Osteocyte (in vitro differentiated cells): ENCODE data around the gene ANGPT4. TPM values are rescaled to one million over a fixed set of nuclear protein-coding genes. Genes with fewer than 3 reads are reported as not detected.

ENCODE experiments used
- DNase-seq: peaks from one replicate; pipeline ENCODE4 v3.0.0; 2021; ENCODE audit warnings: mixed read lengths; ENCODE audit not compliant: unreplicated experiment; ENCODE audit errors: extremely low spot score
- H3K27ac Mint-ChIP-seq: one replicate; pipeline ENCODE4 v1.8.0; 2021; ENCODE audit warnings: mild to moderate bottlenecking, mixed read lengths; ENCODE audit not compliant: unreplicated experiment
- H3K27me3 Mint-ChIP-seq: one replicate; pipeline ENCODE4 v1.8.0; 2021; ENCODE audit warnings: mixed read lengths; ENCODE audit not compliant: unreplicated experiment
- H3K36me3 Mint-ChIP-seq: one replicate; pipeline ENCODE4 v1.8.0; 2021; ENCODE audit warnings: mixed read lengths; ENCODE audit not compliant: unreplicated experiment
- H3K4me1 Mint-ChIP-seq: one replicate; pipeline ENCODE4 v1.8.0; 2021; ENCODE audit warnings: mixed read lengths; ENCODE audit not compliant: unreplicated experiment
- H3K4me3 Mint-ChIP-seq: one replicate; pipeline ENCODE4 v1.8.0; 2021; ENCODE audit warnings: mild to moderate bottlenecking, moderate library complexity, mixed read lengths; ENCODE audit not compliant: unreplicated experiment
- H3K9me3 Mint-ChIP-seq: one replicate; pipeline ENCODE4 v1.8.0; 2021; ENCODE audit warnings: mixed read lengths; ENCODE audit not compliant: unreplicated experiment
- CTCF ChIP-seq: fragments of 200-600 bp; sonication (generic); IDR thresholded peaks from 2 replicates; pipeline ENCODE4 v1.5.0; 2021; ENCODE audit warnings: antibody characterized with exemption, mild to moderate bottlenecking, moderate library complexity
- total RNA-seq: library from RNA; stranded (reverse); gene quantifications from 2 replicates; pipeline ENCODE4 v1.2.1, GENCODE V29; 2021

Gene ANGPT4
- total RNA-seq, 1 donor from 2014 or later: not detected

DNA sequence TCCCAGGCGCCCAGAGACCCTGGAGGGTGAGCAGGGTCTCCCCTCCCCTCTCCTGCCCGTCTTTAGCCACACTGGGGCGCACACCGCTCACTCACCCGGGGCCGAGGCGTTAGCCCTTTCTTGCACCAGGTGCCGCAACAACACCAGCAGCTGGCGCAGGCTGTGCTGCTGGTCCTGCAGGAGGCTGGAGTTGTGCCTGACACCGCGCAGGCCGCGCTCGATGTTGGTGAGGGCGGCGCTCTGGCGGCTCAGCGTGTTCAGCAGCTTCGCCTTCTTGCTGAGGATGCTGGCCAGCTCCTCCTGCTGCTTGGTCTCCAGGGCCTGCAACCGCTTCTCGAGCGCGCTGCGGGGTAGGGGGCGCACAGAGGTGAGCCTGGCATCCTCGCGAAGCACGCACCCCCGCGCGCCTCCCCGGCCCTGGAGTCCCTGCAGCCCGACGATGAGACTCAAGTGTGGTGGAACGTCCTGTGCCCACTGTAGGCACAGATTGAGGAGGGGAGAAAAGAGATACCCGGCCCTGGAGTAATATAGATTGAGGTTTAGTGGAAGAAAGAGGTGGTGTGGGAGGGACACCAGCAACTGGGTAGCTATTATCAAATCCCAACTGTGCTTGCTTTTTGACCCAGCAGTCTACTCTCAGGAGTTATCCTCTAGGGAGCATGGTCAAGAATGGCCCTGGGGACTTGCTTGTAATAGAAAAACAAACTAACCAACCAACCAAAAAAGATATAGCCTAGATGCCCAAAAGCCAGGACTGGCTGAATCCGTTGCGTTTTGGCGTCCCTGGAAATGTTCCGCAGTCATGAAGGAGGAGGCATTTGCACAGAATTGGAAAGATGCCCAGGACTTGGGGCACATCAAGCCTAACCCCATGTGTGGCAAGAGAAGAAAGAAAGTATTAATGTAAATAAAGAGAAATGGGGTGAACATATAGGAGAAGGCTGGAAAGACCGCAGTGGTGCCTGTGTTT, 30.9 kb downstream of the ANGPT4 start:
- DNase-seq: no peak
- TF ChIP-seq CTCF: no peak
- Mint-ChIP-seq H3K27me3 (peaks cover 12% of the 10 kb centered on the region), H3K36me3 (no peaks in the 10 kb centered on the region), H3K9me3 (no peaks in the 10 kb centered on the region), H3K4me1 (no peaks in the 10 kb centered on the region), H3K27ac (no peak overlapping the region), H3K4me3 (no peak overlapping the region)

- no peak for DNase-seq
- no peak for TF ChIP-seq CTCF
- Mint-ChIP-seq H3K9me3 (no peaks in the 10 kb centered on the region), H3K36me3 (no peaks in the 10 kb centered on the region), H3K27me3 (peaks cover 12% of the 10 kb centered on the region), H3K27ac (no peak overlapping the region), H3K4me3 (no peak overlapping the region), H3K4me1 (no peaks in the 10 kb centered on the region)
Observed at GRCh38 chr20:881783-882144, 34.4 kb downstream of the ANGPT4 start.

- H3K27ac Mint-ChIP-seq: no peak overlapping the region
- no peak for TF ChIP-seq CTCF
Observed at GRCh38 chr20:881051-881782, 34.9 kb downstream of the ANGPT4 start.

DNA sequence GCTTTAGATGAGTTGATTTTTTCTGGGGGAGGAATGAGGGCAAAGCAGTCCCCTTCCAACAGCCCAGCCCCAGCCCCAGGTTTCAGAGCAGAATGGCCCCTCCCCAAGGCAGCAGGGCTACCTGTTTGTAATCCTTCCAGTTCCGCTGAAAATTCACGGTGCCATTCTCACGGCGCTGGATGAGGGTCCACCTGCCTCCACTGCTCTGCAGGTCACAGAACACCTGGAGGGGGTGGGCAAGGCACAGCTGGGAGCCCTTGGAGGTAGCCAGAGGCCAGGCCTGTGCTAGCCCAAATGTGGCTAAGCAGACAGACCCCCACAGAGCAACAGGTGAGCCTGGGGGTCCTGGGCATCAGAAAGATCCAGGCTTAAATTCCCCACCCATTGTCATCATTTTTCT, 36.5 kb downstream of the ANGPT4 start:
- Mint-ChIP-seq H3K27ac (no peak overlapping the region), H3K27me3 (no peaks in the 10 kb centered on the region), H3K4me3 (no peak overlapping the region), H3K36me3 (no peaks in the 10 kb centered on the region), H3K4me1 (no peaks in the 10 kb centered on the region), H3K9me3 (no peaks in the 10 kb centered on the region)
- no peak for TF ChIP-seq CTCF
- no peak for DNase-seq

More at GRCh38 chr20:881051-881782, 34.9 kb downstream of the ANGPT4 start:
- Mint-ChIP-seq H3K36me3 (no peaks in the 10 kb centered on the region), H3K9me3 (no peaks in the 10 kb centered on the region), H3K4me3 (no peak overlapping the region), H3K27me3 (peaks cover 10% of the 10 kb centered on the region), H3K4me1 (no peaks in the 10 kb centered on the region)
- DNase-seq: no peak
